ENCODE measurements around the gene CCDC121. TPM values are rescaled to one million over a fixed set of nuclear protein-coding genes. Genes with fewer than 3 reads are reported as not detected.

Gene CCDC121
- total and polyA plus RNA-seq, 9 of the 15 experiments (the other 6 are each of a cell fraction or from before 2014, with no cell fraction given): 2.2 to 4.7 (median 4.1) TPM

DNA sequence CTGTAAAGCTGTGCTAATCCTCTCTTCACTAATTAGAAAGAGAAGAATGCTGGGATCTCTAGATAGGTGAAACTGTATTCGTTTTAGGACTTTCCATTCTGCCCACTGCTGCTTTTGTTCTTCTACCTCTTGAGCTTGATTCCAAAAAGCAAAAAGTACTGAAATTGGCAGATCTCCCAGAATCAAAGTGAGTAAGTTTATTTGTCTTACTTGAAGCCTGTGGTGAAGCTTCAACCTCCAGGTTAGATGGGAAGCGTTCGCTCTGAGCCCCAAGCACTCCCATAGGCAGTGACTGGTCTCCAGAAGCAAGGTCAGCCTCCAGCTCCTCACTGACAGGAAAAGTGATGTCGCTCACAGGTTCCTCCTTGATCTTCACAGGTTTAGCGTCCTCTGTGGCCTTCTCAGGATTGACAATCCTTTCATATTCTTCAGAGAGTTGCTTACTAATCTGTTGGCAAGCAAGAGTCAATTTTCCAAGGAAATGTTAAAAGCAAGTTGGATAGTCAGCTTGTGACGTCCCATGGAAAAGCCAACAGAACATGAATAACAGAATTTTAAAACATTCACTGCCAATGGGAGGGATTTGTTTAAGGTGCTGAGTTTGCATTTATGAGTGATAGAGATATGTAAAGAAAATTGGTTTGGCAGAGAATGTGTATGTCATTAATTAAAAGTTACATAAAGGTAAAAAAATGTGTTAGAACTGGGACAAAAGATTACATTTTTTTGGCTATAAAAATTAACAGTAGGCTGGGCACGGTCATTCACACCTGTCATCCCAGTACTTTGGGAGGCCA lies 26.5 kb upstream of the CCDC121 start (continued):
- TF ChIP-seq TSHZ1 (CRISPR knock-in tag; IDR thresholded peaks at IDR 0.05) (no peak), ZNF324 (CRISPR knock-in tag; IDR thresholded peaks at IDR 0.05) (no peak), POLR2A (conservative IDR thresholded peaks at IDR 0.05) (0 out of 2 replicates have a peak, but pooled peaks have one; percentile 7), PML (IDR thresholded peaks at IDR 0.05; ENCODE audit: low read length) (no peak), ZBTB49 (CRISPR knock-in tag; IDR thresholded peaks at IDR 0.05; ENCODE audit: borderline replicate concordance) (no peak), ZNF316 (IDR thresholded peaks at IDR 0.05) (peak; percentile 89), MAFF (IDR thresholded peaks at IDR 0.05; ENCODE audit: low read length) (peak; percentile 61), NR0B1 (IDR thresholded peaks at IDR 0.05; ENCODE audit: partially characterized antibody) (no peak)

Measured in K562 (cell line).